SU-DHL-6 (cell line): ENCODE measurements around the gene ZCCHC17.
"Not testable (repeated sequence)": the region's sequence is repeated elsewhere in the genome, so short reads cannot be mapped to it uniquely, and the experiment has no call there.

ENCODE experiments used
- H2AFZ ChIP-seq: fragments of 200-600 bp; sonication (generic); 2 replicates; pipeline ENCODE4 v1.6.1; 2014; ENCODE audit warnings: low read depth, mild to moderate bottlenecking, moderate library complexity, mixed read lengths, antibody characterized with exemption, low read length; ENCODE audit not compliant: severe bottlenecking
- H3F3A ChIP-seq: fragments of 200-600 bp; shearing (Covaris generic); 2 replicates; pipeline ENCODE4 v1.6.0; 2016; ENCODE audit warnings: antibody characterized with exemption, mild to moderate bottlenecking; ENCODE audit not compliant: insufficient read depth
- H3K27ac ChIP-seq: fragments of 200-600 bp; sonication (generic); 2 replicates; pipeline ENCODE4 v1.5.1; 2016; ENCODE audit warnings: low read depth, mild to moderate bottlenecking, low read length, moderate library complexity, mixed read lengths
- H3K27me3 ChIP-seq: fragments of 200-600 bp; sonication (generic), shearing (Covaris generic); 2 replicates; pipeline ENCODE4 v1.6.0; 2014; ENCODE audit warnings: mild to moderate bottlenecking, low read length
- H3K36me3 ChIP-seq: fragments of 200-600 bp; sonication (generic); 2 replicates; pipeline ENCODE4 v1.6.1; 2014; ENCODE audit warnings: mild to moderate bottlenecking, low read length, mixed read lengths
- H3K4me2 ChIP-seq: fragments of 300-600, 200-600 bp; shearing (Covaris generic), sonication (generic); 2 replicates; pipeline ENCODE4 v1.6.0; 2014; ENCODE audit warnings: low read length, low read depth, mild to moderate bottlenecking; ENCODE audit not compliant: poor library complexity, severe bottlenecking
- H3K4me3 ChIP-seq: fragments of 200-600 bp; sonication (generic); 2 replicates; pipeline ENCODE4 v1.5.1; 2014; ENCODE audit warnings: antibody characterized with exemption, low read length, mild to moderate bottlenecking, mixed read lengths; ENCODE audit not compliant: insufficient read depth, poor library complexity, severe bottlenecking
- H3K79me2 ChIP-seq: fragments of 200-600 bp; sonication (generic); 2 replicates; pipeline ENCODE4 v1.6.1; 2014; ENCODE audit warnings: mild to moderate bottlenecking, low read length, moderate library complexity; ENCODE audit not compliant: insufficient read depth
- H3K9ac ChIP-seq: fragments of 200-600 bp; sonication (generic); 2 replicates; pipeline ENCODE4 v1.7.0; 2014; ENCODE audit warnings: mild to moderate bottlenecking, low read length
- H3K9me2 ChIP-seq: fragments of 200-600 bp; sonication (generic); replicated peaks from 2 replicates; pipeline ENCODE4 v1.6.1; 2014; ENCODE audit warnings: low read length; ENCODE audit not compliant: insufficient read depth
- H3K9me3 ChIP-seq: fragments of 200-600 bp; sonication (generic); 2 replicates; pipeline ENCODE4 v1.6.1; 2014; ENCODE audit warnings: low read length, mixed read lengths; ENCODE audit not compliant: insufficient read depth
- H4K20me1 ChIP-seq: fragments of 200-600 bp; sonication (generic); 2 replicates; pipeline ENCODE4 v1.6.1; 2014; ENCODE audit warnings: low read depth, mild to moderate bottlenecking, antibody characterized with exemption, low read length, moderate library complexity, mixed read lengths
- CTCF ChIP-seq: fragments of 200-600 bp; sonication (generic); IDR thresholded peaks from one replicate; pipeline ENCODE4 v1.5.1; 2017; ENCODE audit warnings: antibody characterized with exemption, mild to moderate bottlenecking, low read length, moderate library complexity; ENCODE audit not compliant: insufficient read depth, poor library complexity, severe bottlenecking
- EZH2phosphoT487 ChIP-seq: fragments of 200-600 bp; sonication (generic), shearing (Covaris generic); conservative IDR thresholded peaks from 2 replicates; pipeline ENCODE4 v1.6.1; 2018; ENCODE audit warnings: mild to moderate bottlenecking, antibody characterized with exemption, low read length, moderate library complexity, mixed read lengths

ZCCHC17 gene

GRCh38 chr1:31257213-31257612, 39.6 kb upstream of the ZCCHC17 start:
- no peak for TF ChIP-seq CTCF
- no peak for TF ChIP-seq EZH2phosphoT487
- H3K4me2 ChIP-seq = no peak overlapping the region
- H3K27me3 ChIP-seq = no peaks in the 10 kb centered on the region
- H4K20me1 ChIP-seq = no peaks in the 10 kb centered on the region
- no peak overlapping the region for H2AFZ ChIP-seq
- no peaks in the 10 kb centered on the region for H3K9me3 ChIP-seq
- no peak overlapping the region for H3K4me3 ChIP-seq
- H3K36me3 ChIP-seq = peaks cover 24% of the 10 kb centered on the region
- no peak overlapping the region for H3K27ac ChIP-seq
- H3F3A ChIP-seq = no peaks in the 10 kb centered on the region
- no peak overlapping the region for H3K9ac ChIP-seq
- no peaks in the 10 kb centered on the region for H3K79me2 ChIP-seq
- no peaks in the 10 kb centered on the region for H3K9me2 ChIP-seq

GRCh38 chr1:31258581-31258980, 38.3 kb upstream of the ZCCHC17 start:
- Histone ChIP-seq H3K4me3 (no peak overlapping the region), H4K20me1 (no peaks in the 10 kb centered on the region), H3F3A (no peaks in the 10 kb centered on the region), H2AFZ (no peak overlapping the region), H3K27ac (no peak overlapping the region), H3K9me3 (no peaks in the 10 kb centered on the region), H3K4me2 (no peak overlapping the region), H3K79me2 (no peaks in the 10 kb centered on the region), H3K36me3 (peaks cover 26% of the 10 kb centered on the region), H3K9me2 (no peaks in the 10 kb centered on the region), H3K9ac (no peak overlapping the region), H3K27me3 (no peaks in the 10 kb centered on the region)
- TF ChIP-seq EZH2phosphoT487 (no peak), CTCF (no peak)

- Histone ChIP-seq H3F3A (no peaks in the 10 kb centered on the region), H3K9me3 (no peaks in the 10 kb centered on the region), H3K79me2 (no peaks in the 10 kb centered on the region), H3K27ac (no peak overlapping the region), H3K4me2 (no peak overlapping the region), H3K9ac (no peak overlapping the region), H3K9me2 (no peaks in the 10 kb centered on the region), H2AFZ (no peak overlapping the region), H3K36me3 (peaks cover 32% of the 10 kb centered on the region), H3K4me3 (no peak overlapping the region), H3K27me3 (no peaks in the 10 kb centered on the region), H4K20me1 (no peaks in the 10 kb centered on the region)
- TF ChIP-seq EZH2phosphoT487 (no peak), CTCF (no peak)
Observed at GRCh38 chr1:31259746-31260145, 37.1 kb upstream of the ZCCHC17 start.

DNA sequence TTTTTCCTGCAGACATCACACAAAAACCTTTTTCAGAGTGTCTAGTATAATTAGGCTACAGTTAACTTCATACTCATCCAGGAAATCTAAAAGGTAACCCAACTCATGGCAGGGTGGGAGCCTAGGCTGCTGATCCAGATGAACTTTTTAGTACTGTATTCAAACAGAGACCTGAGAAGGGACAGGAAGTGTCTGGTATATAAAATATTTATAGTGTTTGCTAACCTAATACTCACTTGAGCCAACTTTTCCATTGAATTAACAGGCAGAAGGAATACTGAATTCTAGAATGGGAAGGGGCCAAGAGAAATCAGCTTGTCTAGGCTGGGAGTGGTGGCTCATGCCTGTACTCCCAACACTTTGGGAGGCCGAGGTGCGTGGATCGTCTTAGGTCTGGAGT, 34.9 kb upstream of the ZCCHC17 start:
- Histone ChIP-seq H3K9me3 (no peaks in the 10 kb centered on the region), H4K20me1 (no peaks in the 10 kb centered on the region), H3K9me2 (no peaks in the 10 kb centered on the region), H3F3A (no peaks in the 10 kb centered on the region), H3K4me2 (no peak overlapping the region), H3K27ac (no peak overlapping the region), H3K27me3 (no peaks in the 10 kb centered on the region), H2AFZ (no peak overlapping the region), H3K4me3 (no peak overlapping the region), H3K9ac (no peak overlapping the region), H3K79me2 (no peaks in the 10 kb centered on the region), H3K36me3 (peaks cover 38% of the 10 kb centered on the region)
- TF ChIP-seq CTCF (no peak), EZH2phosphoT487 (no peak)

DNA sequence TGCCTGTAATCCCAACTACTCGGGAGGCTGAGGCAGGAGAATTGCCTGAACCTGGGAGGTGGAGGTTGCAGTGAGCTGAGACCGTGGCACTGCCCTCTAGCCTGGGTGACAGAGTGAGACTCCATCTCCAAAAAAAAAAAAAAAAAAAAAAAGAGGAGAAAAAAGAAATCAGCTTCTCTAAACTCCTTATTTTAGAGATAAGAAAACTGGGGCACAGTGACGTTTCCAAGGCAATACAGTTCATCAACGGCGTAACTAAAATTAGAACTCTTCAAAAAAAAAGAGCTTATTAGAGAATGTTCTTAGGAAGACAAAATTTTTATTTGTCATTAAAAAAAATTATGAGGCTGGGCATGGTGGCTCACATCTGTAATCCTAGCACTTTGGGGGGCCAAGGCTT, 34.4 kb upstream of the ZCCHC17 start:
- H3K79me2 ChIP-seq, H3F3A ChIP-seq, H4K20me1 ChIP-seq, H2AFZ ChIP-seq, H3K9ac ChIP-seq, H3K27me3 ChIP-seq, H3K9me3 ChIP-seq, H3K4me2 ChIP-seq, H3K9me2 ChIP-seq, H3K4me3 ChIP-seq, H3K27ac ChIP-seq: not testable (repeated sequence)
- H3K36me3 ChIP-seq = peaks cover 40% of the 10 kb centered on the region
